GM19397 (cell line): ENCODE data around the gene KIDINS220.
"Not testable (repeated sequence)": the region's sequence is repeated elsewhere in the genome, so short reads cannot be mapped to it uniquely, and the experiment has no call there.

Experiments used
- ATAC-seq: cut with Tn5 transposase; IDR thresholded peaks from one replicate; pipeline ENCODE4 v1.9.1; 2021; ENCODE audit warnings: mild to moderate bottlenecking, moderate library complexity; ENCODE audit not compliant: unreplicated experiment

The KIDINS220 gene

DNA sequence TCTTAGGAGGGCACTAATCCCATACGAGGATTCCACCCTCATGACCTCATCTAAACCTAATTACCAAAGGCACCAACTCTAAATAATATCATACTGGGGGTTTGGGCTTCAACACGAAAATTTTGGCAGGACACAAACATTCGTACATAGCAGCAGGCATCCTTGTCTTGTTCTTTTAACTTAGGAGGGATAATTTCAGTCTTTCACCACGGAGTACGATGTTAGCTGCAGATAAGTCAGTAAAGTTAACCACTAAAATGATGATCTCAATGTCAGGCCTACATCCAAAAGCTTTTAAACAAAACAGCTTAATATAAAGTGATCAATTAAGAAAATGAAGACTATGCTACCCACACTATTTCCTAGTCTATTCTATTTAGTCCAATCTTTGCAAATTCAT is 80.7 kb downstream of the KIDINS220 start:
- no peak for ATAC-seq

DNA sequence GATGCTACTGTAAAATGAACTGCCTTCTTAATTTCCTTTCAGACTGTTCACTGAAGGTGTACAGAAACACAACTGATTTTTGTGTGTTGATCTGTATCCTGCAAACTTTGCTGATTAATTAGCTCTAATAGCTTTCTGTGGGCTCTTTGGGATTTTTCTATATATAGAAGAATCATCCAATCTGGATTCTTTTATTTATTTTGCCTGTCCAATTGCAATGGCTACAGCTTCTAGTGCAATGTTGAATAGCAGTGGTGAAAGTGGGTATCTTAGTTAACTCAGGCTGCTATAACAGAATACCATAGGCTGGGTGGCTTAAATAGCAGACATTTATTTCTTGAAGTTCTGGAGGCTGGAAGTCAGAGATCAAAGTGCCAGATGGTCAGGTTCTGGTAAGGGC is 81.2 kb downstream of the KIDINS220 start:
- no peak for ATAC-seq

DNA sequence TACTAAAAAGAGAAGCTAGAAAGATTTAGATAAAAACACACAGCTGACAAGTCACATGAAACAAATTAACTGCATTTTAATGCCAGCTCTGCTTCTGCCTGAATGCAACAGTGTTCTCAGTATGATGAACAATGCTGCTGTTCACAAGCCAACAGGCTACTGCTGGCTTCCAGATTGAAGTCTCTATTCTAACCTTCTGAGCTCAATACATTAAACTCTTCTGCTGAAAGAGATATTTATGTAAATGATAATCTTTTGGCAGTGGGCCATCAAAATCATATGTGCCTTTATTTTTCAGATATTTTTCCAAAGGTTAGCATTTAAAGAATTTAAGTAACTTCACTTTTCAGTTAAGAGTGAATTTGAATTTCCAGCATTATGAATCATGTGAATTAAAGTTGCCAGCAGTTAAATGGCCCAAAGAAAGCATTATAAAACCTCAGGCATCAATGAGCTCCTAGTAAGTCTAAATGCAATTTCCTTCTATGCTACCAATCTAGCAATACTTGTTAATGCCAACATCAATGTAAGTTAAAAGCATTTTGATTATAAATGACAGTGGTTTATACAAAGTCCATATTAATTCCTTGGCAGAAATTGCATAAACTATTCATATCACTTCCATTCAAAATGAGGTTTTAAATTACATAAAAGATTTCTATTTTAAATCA is 83.2 kb downstream of the KIDINS220 start:
- ATAC-seq, result no peak

DNA sequence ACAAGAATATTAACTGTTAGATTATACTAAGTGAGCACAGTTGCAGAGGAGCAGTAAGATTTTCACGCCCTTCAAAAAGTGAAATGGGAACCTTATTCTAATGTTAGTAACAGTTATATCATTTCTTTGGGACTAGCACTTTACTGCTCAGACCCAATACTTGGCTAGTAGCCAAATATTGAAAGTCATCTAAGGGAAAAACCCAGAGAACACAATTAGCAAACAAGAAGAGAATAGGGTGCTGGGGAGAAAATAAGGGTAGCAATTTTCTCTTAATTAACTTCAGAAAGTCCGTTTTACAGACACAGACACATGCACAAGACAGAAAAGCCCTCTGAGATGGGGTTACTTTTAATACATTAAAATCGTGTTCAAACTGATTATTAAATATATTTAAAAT is 83.8 kb downstream of the KIDINS220 start:
- ATAC-seq, result no peak

DNA sequence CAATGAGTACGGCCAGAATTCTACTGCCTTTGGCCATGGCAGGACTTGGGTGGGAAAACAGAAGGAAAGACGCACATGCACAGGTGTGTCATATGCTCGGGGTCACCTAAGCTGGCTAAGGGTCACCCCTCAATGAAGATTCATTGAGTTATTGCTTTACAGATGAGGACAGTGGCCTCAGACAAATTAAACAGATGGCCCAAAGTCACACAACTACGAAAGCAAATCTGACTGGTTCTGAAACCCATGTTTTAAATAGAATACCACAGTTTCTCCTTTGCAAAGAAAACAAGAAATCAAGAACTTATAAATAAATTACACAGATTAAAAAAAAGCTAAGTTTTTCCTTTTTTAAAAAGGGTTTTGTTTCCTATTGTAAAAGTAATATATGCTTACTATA is 85.0 kb downstream of the KIDINS220 start:
- no peak for ATAC-seq

DNA sequence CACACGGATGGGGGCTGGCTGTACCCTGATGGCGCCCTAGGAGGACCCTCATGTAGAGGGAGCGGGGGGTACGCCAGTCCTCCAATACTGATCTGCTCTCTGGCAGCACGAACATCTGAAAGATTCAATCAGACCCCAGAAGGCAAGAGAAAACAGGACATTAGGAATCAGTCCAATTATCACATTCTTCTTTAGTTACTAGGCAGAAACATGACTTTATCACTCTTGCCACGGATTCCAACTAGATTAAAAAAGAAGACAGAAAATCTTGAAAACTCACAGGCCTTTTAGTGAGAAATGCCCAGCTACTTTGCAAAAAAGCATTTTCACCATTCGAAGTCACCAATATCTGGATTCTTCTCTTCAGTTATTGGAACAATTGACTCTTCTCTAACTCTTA is 87.2 kb downstream of the KIDINS220 start:
- ATAC-seq, result no peak

DNA sequence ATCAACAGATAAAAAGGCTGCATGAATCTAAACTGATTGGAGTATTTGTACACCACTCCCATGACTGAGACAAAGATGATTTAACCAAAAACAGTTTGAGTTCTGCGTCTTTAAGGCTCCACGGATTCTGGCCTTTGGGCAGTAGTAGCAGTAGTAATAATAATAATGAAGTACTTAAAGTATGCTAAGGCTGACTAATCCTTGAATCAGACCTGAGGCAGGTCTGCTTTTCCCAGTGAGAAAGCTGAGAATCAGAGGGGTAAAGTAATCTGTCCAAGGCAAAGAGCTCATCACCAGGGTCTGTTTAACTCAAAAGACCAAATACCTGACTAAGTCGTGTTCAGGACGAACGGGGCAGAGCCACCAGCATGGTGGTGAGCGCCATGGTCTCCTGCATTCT is 94.2 kb downstream of the KIDINS220 start:
- no peak for ATAC-seq

DNA sequence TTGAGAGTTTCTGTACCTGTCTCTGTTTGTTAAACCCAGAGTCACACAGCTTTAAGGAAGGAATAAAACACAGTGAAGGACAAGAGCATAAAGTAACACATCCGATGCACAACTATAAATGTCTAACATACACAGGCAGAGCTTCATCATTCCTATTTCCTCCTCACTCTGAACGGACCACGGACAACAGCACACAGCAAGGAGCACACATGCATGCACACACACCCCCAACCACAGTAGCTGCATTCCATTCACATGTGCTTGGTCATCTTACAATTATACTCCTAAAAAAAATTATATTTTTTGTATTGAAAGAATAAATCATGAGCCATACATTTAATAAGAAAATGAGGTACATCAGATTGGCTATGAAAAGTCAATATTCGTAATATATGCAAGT is 97.3 kb downstream of the KIDINS220 start:
- ATAC-seq, result no peak

DNA sequence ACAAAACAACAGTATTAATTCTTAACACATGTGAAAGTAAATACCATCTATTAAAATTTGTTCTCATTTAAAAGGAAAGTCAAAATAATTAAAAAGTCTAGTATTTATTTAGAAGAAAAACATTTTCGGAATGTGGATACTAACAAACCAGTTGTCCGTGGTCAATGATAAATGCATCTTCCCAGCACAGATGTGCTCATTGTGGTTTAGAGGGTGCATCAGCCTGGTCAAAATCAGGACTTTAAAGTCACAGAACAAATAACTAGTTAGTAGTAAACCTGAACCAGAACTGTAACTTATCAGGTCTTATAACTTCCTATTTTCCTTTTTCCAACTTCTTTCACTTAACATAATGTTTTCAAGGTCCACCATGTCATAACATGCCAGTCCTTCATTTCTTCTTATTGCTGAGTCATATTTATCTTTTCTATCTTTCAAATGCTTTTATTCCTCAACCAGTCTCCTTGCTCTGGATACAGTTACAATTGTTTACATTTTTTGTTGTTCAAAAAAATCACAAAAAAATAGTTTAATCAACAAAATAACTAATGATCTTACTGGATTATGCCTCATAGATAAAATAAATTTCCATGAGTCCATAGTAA is 99.7 kb downstream of the KIDINS220 start:
- ATAC-seq, result no peak

DNA sequence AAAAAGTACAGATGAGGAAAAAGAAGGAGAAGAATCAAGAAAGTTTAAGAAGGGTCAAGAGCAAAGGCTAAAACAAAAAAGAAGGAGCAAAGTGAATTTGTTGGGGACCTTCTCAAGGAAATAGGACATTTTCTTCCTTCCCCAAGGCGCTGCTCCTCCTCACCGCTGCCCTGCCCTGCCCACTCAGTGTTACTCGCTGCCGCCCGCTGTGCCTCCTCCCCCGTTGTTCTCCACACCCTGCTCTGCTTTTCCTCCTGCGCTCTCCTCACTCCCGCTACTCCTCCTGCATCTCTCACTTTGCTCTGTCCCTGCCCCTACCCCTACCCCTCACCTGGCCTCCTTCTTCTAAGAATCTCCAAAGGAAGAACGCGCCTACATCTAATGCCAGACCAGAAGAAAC is 104.8 kb downstream of the KIDINS220 start:
- no peak for ATAC-seq

DNA sequence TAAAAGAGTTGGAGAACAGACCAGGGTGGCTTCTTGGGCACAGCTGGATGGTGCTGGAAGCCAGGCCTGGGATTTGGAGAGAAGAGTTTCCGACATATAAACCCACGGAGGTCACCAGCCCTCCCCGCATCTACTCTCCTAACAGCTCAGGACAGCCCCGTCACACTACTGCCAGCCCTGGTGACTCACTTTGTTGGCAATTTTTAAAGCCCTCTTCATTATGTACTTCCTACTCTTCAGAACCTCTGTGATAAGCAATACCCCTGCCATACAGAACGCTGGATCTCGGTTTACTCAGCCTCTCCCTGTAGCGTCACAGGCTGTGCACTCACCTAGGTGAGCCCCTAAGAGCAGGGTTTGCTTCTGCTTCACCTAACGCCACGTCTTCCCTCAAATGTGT is 107.5 kb downstream of the KIDINS220 start:
- no peak for ATAC-seq

DNA sequence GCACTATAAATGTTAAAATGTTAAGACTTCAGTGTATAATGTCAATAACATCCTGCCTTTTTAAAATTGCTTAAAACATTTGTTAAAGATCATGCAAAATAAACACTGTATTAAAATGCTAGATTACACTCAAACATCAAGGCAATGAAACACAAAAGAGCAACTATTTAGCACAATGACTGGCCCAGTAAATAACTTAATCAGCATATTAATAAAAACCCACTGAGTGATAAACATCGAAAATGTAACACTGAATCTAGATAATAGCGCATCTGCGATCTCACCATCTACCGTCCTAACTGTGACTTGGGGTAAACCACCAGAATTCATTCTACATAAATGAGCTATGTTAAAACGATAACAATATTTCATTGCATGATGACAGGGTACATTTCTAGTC is 108.3 kb downstream of the KIDINS220 start:
- ATAC-seq, result not testable (repeated sequence)

DNA sequence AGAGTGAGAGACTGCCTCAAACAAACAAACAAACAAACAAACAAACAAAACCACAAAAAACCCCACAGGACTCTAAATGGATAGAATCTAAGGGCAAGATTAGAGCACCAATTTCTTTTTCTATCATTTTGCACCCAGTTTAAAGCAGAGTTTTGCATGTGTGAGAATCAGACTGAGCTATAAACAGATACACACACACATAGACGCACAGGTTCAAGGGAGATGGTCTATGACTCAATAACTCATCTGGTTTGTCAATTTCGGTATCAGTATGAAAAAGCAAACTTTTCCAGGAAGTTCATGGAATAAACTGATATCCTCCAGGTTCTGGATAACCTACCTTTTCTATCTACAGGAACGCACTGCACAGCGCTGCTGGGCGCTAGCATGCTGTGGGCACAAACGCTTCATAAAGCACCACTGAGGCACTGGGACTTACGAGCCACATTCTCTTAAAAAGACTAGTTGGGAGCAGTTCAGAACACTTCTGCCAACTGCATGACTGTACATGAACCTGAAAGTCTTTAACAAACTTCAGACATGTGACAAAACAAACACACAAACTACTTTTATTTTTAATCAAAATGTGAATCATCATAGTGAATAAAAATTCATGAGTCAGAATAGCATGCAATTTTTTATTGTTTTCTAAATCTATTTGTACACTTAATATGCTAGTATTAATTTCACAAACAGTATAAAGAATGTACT is 109.0 kb downstream of the KIDINS220 start:
- no peak for ATAC-seq

DNA sequence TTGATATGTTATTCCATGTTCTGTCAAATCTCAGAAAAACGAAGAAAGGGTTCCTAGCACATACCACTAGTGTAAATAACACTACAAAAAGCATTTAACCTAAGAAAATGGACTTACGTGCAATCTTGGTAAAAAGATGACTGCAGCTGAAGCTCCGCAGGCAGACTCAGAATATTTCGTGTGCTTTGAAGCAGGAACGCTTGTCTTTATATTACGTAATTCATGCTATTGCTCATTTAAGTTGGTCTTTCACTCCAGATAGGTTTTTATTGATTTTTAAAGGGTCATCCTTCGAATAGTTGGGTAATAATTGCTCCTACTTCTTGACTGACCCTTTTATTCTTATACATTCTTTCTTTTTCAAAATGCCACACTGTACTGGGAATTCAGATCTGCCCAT is 111.6 kb downstream of the KIDINS220 start:
- ATAC-seq, result no peak

DNA sequence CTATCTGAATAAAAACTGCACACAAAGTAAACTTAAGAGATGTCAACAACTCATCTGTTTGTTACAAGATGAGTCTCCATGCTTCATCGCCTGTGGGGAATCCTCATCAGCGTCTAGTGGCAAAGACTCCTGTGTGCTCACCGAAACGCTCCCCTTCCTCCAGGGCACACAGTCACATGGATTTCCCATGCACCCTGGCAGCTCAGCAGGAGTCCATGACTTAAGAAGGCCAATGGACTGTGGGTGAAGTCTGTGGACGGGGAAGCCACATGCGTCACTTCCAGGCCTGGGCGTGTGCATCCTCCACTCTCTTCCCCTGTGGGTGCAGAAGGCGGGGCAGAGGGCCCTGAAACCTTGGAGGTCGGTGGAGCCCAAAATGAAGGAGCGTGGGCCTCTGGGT is 114.4 kb downstream of the KIDINS220 start:
- ATAC-seq, result no peak

DNA sequence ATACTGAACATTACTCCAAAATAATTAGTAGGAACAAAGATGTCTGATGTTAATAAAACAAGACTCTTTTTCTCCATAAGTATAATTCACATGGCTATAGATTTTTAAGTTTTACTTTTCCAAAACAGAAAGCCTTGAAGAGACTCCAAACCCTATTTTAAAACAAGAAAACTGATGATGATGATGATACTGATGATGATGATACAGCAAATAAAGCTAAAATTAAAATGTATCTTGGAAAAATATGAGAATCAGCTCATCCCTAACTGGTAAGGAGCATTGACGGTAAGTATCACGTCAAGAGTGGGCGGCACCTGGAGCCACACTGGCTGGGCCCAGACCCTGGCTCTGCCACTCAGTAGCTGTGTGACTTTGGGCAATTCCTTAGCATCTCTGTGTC is 116.0 kb downstream of the KIDINS220 start:
- no peak for ATAC-seq

DNA sequence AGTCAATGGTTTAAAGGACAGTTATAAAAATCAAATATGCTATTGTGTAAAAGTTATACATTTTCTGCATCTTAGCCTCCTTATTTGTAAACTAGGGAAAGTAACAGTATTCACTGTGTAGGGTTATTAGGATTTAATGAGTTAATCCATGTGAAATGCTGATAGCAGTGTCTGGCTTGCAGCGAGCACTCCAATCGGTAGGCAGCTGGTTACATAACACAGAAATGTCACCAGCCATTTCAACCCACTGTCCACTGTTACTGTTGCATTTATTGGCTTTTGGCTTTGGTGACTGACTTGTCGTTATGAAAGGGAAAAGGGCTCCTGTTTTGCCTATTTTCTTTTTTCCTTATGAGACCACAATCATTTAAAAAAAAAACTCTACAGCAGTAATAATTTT is 116.7 kb downstream of the KIDINS220 start:
- ATAC-seq, result no peak

DNA sequence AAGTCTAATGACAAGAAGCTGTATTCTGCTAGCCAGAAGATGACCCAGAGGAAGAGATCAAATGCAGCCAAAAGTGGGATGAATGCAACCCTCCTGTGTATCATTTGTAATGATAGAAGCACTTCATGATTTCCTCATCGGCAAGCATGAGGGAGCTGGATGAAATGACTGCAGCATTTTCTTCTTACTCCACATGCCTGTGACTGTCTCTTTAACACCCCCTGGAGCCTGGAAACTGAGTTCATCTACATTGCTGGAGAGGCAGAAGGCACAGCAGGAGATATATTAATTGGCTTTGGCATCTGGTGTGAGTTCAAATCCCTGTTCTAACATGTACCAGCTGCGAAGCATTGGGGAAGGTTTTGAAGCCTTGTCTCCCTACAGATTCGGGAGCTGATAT is 117.9 kb downstream of the KIDINS220 start:
- no peak for ATAC-seq

DNA sequence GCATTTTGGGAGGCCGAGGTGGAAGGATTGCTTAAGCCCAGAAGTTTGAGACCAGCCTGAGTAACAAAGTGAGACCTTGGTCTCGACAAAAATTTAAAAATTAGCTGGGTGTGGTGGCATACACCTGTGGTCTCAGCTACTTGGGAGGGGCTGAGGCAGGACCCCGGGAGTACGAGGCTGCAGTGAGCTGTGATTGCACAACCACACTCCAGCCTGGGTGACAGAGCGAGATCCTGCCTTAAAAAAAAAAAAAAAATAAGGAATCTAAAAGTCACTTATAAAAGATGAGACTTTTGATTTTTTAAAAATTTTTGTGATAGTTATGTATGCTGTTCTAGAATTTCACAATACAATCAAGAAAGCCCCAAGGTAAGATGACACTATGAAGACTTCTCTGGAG is 122.4 kb downstream of the KIDINS220 start:
- ATAC-seq, result no peak

DNA sequence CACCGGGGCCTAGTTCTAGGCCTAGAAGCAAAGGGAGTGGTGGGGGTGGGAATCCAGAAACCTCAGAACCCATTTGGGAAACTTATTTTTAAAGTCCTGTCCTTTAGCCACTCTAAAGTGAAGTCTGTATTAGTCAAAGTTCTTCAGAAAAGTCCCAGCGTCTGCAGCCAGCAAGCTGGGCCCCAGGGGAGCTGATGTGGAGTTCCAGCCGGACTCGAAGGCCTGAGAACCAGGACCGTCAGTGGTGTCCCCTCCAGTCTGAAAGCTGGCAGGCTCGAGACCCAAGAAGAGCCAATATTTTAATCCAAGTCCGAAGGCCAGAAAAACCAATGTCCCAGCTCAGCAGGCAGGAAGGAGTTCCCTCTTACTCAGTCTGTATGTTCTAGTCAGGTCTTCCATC is 123.1 kb downstream of the KIDINS220 start:
- ATAC-seq, result no peak

DNA sequence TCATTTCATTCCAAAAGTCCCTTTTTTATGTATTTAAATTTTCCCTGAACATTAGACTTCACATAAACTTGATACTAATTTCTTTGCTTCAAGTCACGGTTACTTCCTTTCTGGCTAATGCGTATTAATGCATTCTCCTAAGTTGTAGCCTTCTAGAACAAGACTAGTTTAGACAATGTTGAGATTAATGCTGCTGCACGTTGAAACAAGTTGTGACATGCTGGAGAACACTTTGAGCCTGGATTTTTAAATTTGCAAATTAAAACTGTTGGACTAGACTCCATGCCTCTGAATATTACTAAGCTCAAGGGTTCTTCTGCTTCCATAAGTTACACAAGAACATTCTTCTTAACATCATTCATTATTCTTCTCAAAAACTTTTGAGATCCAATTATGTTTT is 126.5 kb downstream of the KIDINS220 start:
- ATAC-seq, result no peak

DNA sequence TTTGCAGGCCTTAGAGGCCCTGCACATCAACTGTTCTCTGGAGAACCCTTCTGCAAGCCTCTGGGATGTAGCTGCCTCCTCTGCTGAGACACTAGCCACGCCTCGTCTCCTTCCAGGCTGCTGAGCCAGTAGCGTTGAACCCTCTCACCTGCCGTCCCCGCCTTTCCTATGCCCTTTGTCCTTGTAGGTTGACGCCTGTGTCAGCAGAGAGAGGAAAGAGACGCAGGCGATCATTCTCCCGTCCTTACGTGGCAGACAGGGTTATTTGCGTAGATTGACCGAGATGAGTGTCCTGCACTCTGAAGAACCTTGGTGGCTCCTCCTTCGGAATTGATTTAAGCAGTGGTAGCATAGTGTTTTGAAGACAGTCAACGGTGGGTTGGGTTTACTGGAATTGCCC is 127.8 kb downstream of the KIDINS220 start:
- ATAC-seq, result no peak
